ENCODE data around the gene CAPN10.
A peak's percentile ranks its signal among the peaks of the same experiment; 100 is the strongest.

CAPN10 gene

DNA sequence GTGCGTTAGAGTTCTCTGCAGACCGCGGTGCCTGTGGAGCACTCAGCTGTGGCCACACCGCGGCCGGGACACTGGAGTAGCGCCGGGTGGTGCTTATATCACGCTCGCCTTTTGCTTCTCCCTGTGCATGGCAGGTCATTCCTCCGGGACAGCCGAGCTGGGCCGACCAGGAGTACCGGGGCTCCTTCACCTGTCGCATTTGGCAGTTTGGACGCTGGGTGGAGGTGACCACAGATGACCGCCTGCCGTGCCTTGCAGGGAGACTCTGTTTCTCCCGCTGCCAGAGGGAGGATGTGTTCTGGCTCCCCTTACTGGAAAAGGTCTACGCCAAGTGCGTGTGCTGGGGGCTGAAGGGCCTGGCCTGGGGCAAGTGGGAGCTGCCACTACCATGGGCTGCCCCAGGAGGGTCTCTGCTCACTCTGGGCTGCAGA, 4.2 kb downstream of the CAPN10 start:
- no peak for DNase-seq

DNA sequence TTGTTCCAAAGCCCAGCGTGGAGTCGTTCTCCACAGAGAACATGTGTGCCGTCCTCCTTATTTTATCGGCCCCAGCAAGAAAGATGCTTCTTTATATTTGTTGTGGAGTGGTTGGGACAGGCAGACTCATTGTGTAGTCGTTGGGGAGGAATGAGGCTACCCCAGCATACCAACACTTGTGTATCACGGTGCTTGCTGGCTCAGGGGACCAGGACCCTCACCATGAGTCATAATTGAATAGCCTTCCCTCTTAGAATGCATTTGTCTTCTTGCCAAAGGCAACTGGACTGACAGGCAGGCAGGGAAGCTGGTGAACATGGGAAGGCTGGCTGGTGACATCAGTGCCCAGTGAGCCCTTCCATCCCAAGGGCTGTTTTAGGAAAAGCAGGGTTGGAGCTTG, 4.7 kb downstream of the CAPN10 start:
- no peak for DNase-seq

DNA sequence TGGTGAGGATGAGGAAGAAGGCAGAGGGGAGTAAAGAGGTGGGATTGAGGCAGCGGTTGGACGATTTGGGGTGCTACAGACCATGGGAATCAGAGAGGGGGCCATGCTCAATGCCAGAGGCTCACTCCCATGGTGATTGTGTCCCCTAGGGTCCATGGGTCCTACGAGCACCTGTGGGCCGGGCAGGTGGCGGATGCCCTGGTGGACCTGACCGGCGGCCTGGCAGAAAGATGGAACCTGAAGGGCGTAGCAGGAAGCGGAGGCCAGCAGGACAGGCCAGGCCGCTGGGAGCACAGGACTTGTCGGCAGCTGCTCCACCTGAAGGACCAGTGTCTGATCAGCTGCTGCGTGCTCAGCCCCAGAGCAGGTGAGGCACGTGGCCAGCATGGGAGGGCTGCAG, 5.2 kb downstream of the CAPN10 start:
- DNase-seq = no peak

DNA sequence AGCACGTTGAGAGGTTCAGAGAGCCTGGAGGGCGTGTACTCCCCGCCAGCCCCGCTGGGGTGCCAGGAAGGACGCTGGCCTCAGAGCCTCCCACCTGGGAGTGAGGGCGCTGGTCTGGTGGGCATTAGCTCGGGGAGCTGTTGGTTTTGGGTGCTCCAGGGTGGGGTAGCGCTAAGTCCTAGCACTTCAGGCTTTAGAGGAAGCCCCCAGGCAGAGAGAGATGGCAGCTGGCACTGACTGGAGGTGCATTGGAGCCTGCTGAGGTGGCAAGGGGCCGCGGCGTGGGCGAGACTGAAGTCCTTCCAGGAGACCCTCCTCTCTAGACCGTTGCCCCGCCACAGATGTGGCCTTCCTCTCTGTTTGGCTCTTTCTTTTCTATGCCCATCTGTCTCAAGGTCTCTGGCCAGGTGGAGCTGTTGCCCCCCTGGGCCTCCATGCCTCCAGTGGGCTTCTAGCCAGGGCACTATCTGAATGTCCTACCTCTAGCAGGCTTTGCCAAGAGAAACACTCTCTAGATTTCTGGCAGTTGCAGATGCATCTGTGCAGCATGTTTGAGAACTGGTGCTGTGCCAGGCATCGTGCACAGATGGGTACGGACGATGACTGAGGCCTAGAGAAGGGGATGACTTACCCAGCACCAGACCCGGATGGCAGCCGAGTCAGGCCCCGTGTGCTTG, 6.6 kb downstream of the CAPN10 start:
- DNase-seq = no peak

DNA sequence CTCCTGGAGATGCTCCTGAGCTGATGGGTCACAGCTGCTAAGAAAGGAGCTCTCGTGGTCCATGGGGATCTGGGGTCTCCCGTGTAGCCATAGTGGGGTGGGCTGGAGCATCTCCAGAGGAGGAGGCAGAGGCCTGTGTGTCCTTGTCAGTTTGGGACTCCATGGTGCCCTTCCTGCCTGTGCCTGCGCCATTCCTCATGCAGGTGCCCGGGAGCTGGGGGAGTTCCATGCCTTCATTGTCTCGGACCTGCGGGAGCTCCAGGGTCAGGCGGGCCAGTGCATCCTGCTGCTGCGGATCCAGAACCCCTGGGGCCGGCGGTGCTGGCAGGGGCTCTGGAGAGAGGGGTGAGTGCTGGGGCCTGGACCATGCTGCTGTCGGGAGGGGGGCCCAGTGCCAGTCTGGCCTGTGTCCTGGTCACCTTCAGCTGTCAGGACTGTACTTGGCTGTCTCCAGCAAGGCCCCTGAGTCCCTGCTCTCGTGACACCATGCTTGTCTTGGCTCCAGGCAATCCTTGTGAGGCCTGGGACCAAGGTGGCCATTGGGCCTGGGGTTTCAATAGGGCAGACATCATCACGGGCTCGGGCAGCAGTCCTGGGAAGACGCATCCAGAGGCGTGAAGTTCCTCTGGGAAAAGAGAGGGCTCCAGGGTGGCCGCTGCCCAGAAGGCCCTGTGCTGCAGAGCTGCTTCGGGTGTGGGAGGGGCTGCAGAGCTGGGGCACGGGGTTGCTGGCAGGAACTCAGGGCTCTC, 7.3 kb downstream of the CAPN10 start:
- DNase-seq = no peak

DNA sequence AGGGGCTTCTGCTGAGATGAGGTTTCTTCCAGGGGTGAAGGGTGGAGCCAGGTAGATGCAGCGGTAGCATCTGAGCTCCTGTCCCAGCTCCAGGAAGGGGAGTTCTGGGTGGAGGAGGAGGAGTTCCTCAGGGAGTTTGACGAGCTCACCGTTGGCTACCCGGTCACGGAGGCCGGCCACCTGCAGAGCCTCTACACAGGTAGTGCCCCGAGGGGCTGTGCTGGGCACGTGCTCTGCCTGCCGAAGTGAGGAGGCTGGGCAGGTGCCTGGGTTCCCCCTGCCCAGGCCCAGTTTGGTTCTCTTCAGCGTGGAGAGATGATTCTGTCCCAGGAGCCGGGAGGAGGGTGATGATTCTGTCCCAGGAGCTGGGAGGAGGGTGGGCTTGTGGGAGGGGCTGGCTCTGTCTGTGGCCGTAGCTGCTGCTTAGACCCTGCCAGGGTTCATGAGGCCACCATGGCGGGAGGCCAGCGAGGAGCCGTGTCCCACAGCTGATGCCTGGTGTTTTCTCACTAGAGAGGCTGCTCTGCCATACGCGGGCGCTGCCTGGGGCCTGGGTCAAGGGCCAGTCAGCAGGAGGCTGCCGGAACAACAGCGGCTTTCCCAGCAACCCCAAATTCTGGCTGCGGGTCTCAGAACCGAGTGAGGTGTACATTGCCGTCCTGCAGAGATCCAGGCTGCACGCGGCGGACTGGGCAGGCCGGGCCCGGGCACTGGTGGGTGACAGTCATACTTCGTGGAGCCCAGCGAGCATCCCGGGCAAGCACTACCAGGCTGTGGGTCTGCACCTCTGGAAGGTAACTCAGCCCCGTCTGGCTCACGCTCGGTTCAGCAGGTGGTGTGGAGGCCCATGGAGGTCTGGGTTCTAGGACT, 8.2 kb downstream of the CAPN10 start:
- no peak for DNase-seq

DNA sequence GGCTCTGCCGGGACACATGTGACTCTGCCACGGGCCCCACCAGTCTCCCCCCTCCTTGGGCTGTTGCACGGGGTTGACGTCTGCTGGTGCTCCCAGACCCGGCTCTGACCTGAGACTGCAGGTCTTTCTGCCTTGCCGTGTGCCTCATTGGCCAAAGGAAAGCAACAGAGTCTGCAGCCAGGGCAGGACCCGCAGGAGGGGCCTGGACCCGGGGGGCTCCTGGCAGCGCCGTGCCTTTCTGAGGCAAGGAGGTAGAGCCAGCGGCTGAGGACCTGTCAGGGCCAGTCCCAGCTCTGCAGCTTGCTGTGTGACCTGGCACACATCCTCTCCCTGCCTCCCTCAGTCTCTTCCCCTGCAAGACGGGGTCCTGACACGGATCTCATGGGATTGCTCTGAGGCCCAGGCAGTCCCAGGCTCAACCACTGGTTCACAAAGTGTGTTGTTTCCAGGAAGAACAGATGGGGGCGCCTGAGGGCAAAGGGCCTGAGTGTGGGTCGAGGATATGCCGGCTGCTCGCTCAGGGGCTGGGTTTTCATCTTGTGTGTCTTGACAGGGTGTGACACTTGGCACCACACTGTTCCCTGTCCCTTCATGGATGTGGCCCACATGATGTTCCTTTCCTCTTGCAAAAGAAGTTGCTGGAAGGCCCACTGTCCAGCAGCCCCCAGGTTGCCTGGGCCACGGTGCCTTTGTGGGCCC, 9.0 kb downstream of the CAPN10 start:
- peak; percentile 44 for DNase-seq

DNA sequence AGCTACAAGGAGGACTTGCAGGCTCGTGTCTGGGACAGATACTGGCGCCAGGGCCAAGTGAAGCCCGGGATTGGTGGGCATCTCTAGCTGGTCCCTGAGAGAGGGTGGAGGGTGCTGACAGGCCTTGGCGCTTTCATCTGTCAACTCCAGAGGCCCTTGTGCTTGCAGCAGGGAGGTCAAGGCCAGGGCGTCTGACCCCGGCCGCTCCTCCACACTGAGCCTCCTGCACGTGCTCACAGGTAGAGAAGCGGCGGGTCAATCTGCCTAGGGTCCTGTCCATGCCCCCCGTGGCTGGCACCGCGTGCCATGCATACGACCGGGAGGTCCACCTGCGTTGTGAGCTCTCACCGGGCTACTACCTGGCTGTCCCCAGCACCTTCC, 9.5 kb downstream of the CAPN10 start:
- no peak for DNase-seq

DNA sequence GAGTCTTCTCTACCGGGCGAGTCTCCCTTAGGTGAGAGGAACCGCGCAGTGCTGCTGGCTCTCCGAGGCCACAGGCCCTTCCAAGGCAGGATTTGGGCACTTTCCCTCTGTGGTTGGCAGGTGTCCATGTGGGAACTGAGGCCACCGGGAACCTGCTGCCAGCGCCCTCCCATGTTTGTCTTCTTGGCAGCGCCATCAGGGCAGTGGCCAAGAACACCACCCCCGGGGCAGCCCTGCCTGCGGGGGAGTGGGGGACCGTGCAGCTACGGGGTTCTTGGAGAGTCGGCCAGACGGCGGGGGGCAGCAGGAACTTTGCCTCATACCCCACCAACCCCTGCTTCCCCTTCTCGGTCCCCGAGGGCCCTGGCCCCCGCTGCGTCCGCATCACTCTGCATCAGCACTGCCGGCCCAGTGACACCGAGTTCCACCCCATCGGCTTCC, 10.0 kb downstream of the CAPN10 start:
- no peak for DNase-seq

DNA sequence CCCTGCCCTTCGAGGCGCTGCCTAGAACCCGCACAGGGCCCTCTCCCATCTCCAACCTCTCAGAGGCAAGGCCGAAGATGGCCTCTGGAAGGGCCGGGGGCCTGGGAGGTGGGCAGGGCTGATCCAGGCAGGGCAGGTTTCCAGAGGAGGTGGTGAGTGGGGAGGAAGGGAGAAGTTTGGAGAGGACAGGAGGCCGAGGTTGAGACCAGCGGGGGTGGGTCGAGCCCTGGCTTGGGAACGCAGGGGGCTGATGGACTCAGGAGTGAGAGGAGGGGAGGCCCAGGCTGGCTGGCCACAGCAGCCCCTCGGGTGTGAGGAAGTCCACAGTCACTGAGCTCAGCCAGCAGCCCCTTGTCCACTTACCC, 10.5 kb downstream of the CAPN10 start:
- no peak for DNase-seq

DNA sequence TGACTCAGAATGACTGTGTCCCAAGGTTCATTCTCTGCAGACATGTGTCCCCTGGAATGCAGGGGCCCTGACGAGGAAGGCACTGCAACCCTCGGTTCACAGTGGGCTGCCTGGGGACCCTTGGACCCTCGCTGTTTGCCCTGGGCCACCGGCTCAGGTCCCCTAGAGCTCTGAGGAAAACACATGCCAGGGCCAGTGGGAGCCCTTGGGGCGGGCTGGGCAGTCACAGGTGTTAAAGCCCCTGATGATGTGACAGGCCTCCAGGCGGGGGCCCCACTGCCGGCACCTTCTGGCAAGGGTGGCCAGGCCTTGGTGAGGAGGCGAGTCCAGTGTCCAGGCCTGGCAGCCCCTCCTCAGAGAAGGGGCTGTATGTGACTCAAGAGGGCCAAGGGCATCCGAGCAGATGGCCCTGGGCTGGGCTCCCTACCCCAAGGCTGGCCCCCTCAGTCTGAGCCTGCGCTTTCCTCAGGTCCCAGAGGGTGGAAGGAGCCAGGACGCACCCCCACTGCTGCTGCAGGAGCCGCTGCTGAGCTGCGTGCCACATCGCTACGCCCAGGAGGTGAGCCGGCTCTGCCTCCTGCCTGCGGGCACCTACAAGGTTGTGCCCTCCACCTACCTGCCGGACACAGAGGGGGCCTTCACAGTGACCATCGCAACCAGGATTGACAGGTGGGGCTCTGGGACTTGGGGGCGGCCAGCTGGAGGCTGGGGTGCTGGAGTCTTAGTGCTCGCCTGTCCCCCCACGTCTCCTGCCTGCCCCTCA, 11.1 kb downstream of the CAPN10 start:
- DNase-seq = no peak

DNA sequence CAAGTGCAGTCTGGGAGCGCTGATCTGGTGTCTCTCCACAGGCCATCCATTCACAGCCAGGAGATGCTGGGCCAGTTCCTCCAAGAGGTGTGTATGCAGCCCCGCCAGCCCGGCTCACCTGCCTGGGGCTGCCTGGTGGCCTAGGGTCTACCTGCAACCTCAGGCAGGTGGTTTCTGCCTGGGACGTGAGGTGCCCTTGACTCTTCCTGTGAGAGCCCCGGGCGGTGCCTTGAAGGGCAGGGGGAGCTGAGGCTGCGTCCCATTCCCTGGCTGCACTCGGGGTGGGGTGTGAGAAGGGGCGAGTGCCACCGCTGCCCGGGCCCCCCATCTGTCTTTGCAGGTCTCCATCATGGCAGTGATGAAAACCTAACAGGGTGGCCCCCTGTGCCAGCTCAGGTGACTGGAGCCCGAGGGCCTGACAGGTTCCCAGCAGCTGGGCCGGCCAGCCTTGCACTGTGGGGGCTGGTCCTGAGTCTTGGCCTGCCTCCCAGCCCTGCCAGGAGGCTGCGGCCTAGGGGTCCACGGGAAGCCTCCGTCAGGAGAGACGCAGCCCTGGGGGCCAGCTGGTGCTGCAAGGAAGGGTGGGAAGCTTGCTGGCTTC, 11.9 kb downstream of the CAPN10 start:
- DNase-seq = no peak

DNA sequence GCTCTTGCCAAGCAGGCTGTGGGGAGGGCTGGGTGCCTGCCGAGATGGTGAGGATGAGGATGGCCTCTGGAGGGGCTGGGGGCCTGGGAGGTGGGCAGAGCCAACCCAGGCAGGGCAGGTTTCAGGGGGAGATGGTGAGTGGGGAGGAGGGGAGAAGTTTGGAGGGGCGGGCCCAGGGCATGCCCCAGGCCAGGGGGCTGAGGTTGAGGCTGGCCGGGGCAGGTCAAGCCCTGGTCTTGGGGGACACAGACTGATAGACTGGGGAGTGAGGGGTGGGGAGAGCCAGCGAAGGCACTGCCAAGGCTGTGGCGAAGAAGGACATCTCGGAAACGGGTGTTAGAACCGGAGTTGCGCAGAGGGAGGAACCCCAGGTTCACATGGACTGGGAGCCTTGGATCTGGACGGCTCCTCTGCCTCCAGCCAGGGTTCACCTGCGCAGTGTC, 12.6 kb downstream of the CAPN10 start:
- no peak for DNase-seq

DNA sequence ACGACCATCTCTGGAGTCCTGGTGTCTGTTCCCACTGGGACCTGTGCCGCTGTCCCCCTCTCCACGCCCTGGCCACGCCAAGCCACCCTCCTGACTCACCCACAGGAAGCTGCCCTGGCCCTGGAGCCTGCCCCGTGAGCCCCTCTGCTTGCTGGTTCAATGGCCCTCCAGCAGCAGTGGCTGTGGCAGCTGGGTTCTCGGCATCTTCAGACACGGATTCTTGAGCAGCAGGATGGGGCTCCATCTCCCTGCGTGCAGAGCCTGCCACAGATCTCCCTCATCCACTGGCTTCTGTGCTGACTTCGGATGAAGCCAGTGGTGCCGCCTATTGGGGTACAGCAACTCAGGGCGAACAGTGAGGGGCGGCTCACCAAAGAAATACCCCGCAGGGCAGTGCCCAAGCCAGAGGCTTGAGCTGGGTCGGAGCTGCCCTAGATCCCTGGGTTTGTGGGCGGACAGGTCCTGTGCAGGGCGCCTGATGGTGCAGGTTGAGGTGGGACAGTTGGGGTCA, 14.0 kb downstream of the CAPN10 start:
- no peak for DNase-seq

DNA sequence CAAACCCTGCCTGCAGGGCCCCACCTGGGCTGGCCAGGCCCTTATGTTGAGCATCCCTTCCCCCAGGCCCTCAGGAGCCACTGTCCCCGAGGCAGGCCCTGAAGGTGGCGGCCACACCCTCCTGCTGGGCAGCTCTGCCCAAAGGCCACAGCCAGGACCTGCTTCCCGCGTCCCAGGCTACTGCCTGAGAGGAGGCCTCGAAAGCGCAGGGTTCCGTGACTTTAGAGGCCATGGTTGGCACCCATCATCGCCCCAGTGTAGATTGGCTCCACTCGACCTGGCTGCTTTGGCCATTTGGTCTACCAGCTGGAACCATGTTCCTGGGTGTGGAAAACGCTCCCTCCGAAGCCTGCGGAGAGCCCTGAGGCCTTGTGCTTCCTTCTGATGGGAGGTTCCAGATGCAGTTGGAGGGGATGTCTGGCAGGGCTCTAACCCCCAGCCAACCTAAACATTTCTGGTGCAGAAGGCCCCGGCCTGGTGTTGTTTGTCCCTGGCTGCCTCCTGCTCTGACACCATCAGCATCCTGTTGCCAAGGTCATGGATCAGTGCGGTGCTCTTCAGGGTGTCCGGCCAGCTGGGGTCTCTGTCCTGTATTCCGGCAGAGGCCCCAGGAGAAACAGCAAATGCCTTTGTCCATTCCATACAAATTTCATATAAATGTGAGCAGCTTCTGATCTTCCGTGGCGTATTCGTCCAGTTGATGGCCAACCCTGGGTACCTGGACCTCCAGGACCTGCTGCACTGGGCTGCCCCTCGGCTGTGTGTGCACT, 14.7 kb downstream of the CAPN10 start:
- DNase-seq = no peak

DNA sequence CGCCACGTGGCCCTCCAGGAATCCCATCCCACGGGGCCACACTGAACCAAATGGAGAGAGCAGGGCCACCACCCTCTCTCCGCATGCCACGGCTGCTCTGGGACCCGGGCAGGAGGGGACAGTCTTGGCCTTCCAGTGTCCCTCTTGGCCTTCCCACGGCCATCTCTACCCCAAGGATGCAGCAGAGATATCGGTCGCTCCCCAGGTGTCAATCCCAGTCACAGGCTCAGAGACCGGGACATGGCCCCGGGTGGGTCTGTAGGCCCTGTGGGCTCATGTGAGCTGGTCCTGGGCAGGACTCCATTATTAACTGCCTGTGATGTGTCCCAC, 15.3 kb downstream of the CAPN10 start:
- no peak for DNase-seq

DNA sequence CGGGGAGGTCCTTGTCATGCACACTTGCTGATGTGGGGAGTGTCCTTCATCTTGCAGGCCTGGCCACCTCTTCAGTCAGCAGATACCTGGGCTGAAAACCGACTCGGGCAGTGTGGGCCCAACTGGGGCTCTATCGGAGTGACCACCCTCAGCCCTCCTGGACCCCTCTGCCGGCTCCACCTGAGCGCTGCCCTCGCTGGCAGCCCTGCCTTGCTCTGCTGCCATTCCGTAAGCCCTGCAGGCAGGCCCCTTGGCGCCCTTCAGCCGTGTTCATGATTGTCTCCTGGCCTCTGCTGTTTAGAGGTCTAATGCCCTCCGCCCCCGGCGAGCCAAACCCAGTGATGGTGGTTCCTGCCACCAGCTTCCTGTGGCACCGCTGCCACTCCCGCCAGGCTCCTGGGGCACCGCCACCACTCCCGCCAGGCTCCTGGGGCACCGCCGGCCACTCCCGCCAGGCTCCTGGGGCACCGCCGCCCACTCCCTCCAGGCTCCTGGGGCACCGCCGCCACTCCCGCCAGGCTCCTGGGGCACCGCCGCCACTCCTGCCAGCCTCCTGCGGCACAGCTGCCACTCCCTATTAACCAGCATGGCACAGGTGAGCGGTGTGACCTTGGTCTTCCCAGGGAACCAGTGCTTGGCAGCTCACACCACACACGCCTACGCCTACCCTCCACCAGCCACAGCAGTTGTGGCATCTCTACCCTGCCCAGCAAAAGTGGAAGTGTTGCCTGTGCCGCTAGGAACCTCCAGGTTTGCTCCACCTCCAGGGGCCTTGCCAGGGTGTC, 15.9 kb downstream of the CAPN10 start:
- DNase-seq = no peak

DNA sequence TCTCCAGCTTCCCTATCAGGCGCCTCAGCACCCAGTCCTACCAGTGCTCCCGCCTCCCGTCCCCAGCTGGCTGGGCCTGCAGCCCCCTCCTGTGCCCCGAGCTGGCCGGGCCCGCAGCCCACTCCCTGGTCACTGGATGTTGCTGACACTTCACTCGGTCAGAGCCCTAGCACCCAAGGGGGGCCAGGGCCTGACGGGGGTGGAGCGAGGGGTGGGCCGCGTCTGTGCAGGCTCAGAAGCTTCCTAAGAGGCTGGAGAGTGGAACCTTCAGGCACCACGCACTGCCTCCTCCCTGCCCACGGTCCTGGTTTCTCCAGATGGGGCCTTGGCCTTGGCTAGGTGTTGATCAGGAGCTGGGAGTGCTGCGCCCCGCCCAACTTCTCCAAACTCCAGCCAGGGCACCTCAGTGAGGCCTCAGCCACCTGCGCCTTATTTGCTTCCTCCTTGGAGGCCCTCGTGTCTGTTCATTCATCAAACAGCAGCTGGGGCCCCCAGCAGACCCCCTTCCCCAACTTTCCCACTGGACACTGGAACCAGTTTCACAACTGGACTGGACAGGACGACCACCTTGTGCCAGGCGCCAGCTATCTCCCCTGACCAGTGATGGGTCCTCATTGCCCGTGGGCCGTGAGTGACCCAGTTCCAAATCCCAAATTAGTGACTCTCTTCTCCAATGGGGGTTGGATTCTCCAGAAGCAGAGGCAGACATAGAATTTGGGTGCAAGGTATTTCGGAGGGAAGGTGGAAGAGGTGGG, 16.7 kb downstream of the CAPN10 start:
- DNase-seq = no peak

DNA sequence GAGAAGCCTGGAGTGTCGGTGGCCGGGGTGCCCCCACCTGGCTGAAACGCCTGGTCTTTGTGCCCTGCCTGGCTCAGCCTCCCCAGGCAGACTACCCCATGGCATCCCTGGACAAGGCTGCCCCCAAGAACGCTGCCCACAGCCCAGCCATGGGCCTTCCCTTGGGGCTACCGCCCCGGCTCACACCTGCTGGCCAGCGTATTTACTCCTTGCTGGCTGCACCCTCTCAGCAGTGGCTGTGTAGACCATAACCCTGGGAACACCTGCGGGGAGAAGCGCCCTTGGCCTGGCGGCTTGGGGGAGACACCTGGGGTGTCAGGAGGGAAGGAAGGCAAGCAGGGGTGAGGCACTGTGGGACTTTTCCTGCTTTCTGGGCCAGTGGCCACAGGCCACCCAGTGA, 17.3 kb downstream of the CAPN10 start:
- no peak for DNase-seq
